NCI-H1417 (cell line): ENCODE data around the gene BIRC5.
"Not testable (repeated sequence)": the region's sequence is repeated elsewhere in the genome, so short reads cannot be mapped to it uniquely, and the experiment has no call there.

Source experiments
- DNase-seq, 3 experiments: peaks; one replicate each; lab custom pipeline; 2025; lab: John Stamatoyannopoulos, UW

Gene BIRC5

DNA sequence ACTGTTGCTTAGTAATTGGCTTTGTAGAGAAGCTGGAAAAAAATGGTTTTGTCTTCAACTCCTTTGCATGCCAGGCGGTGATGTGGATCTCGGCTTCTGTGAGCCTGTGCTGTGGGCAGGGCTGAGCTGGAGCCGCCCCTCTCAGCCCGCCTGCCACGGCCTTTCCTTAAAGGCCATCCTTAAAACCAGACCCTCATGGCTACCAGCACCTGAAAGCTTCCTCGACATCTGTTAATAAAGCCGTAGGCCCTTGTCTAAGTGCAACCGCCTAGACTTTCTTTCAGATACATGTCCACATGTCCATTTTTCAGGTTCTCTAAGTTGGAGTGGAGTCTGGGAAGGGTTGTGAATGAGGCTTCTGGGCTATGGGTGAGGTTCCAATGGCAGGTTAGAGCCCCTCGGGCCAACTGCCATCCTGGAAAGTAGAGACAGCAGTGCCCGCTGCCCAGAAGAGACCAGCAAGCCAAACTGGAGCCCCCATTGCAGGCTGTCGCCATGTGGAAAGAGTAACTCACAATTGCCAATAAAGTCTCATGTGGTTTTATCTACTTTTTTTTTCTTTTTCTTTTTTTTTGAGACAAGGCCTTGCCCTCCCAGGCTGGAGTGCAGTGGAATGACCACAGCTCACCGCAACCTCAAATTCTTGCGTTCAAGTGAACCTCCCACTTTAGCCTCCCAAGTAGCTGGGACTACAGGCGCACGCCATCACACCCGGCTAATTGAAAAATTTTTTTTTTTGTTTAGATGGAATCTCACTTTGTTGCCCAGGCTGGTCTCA lies 11.2 kb downstream of the BIRC5 start:
- DNase-seq, result no peak

DNA sequence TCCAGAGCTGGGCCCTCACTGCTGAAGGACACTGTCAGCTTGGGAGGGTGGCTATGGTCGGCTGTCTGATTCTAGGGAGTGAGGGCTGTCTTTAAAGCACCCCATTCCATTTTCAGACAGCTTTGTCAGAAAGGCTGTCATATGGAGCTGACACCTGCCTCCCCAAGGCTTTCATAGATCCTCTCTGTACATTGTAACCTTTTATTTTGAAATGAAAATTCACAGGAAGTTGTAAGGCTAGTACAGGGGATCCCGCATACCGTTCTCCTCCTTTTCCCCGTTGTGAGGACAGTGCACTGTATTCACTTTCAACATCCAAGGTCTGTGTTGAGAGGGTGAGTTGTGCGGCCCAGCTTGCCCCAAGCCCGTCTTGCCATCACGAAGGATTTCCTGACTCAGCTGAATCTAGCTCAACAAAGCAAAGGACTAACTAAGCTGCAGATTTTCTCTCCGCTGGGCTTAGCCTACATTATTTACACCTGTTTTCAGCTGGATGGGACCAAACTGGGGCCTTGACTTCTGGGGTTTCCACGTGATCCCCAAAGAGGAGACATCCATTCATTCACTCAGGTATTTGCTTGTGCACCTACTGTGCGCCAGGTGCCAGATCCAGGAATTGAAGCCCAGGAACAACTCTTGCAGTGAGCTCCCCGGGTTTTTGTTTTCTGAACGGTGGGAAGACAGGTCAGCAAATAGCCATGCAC lies 12.2 kb downstream of the BIRC5 start:
- DNase-seq, result no peak

GRCh38 chr17:78226759-78227454 lies 12.9 kb downstream of the BIRC5 start:
- no peak for DNase-seq

GRCh38 chr17:78227455-78227916 lies 13.4 kb downstream of the BIRC5 start:
- DNase-seq, result no peak

DNA sequence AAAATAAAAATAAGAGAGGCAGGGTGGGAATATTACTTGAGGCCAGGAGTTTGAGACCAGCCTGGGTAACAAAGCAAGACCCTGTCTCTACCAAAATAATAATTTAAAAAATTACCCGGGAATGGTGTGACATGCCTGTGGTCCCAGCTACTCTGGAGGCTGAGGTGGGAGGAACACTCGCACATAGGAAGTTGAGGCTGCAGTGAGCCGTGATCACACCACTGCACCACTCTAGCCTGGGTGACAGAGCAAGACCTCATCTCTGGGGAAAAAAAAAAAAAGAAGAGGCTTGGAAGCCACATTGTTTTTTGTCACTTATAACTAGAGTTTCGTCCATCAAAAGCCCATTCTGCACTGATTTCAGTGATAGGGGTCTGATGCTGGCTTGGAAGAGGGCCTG lies 14.1 kb downstream of the BIRC5 start:
- DNase-seq, result no peak

DNA sequence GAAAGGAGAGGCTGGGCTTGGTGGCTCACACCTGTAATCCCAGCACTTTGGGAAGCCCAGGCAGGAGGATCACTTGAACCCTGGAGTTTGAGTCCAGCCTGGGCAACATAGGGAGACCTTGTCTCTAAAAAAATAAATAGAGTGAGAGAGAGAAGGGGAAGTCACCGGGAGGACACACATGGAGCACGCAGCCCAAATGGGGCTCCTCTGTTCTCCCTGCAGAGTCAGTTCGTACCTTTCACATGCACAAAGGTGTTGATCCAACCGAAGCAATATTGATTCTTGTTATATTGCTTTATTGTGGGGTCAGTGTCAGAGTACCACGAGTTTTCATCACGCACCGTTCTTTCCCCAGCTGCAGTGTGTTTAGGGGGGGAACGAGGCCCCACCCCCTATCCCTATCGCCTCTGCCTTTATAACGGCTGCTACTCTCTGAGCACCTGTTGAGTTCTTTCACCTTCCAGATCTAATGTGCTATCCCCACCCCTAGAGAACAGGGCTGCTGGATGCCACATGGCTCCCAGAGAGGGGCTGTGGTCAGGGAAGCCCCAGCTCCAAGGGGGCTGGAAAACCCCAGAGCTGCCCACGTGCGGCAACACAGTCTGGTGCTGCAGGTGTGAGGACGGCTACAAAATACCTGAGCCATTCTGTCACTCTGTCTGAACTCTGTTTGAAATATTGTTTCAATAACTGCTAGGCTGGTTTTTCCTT lies 16.4 kb downstream of the BIRC5 start:
- DNase-seq, result no peak

DNA sequence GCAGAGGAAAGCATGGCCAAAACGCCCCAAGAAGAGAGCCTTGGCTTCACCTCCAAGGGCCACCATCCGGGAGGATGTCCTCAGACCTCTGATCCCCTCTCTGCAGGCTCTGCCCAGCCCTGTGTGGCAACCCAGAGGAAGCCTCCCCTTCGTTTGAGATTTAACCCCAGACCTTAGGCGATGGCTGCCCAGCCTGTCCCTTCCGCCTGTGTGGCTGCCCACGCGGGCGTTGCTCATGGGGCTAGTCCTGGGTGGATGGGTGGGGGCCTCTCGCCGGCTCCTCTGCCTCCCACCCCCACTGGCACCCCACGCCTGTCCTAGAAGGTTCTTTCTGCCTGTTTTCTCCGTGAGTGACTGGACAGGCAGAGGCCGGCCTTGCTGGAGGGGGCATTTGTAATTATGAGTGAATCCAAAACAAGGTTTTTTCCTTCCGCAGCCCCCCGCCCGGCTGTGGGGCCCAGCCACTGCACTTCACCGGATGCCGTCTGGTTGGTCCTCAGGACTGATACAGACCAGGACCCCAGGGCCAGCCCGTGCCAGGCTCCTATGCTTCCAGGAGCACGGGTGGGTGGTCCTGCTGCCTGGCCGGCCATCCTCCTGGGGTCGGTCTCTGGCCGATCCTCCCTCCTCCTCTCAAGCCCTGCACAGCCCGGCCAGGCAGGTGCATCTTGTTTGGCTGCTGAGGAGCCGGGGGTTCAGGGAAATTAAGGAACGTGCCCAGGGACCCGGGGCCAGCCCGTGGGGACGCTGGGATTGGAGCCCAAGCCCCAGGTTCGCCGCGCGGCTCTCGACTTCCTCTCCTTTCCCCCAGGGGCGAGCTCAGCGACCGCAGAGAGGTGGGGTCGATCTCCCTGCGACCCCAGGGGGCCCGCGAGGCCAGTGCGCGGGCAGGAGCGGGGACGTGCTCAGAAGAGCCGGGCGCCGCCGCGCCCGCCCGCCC lies 17.2 kb downstream of the BIRC5 start, which contains the start of gene TMEM235:
TMEM235 (plus strand) TSS at position 636 of the 940 bp plus-strand sequence. CDS start 393 bp downstream, outside the sequence.
- DNase-seq, result no peak

DNA sequence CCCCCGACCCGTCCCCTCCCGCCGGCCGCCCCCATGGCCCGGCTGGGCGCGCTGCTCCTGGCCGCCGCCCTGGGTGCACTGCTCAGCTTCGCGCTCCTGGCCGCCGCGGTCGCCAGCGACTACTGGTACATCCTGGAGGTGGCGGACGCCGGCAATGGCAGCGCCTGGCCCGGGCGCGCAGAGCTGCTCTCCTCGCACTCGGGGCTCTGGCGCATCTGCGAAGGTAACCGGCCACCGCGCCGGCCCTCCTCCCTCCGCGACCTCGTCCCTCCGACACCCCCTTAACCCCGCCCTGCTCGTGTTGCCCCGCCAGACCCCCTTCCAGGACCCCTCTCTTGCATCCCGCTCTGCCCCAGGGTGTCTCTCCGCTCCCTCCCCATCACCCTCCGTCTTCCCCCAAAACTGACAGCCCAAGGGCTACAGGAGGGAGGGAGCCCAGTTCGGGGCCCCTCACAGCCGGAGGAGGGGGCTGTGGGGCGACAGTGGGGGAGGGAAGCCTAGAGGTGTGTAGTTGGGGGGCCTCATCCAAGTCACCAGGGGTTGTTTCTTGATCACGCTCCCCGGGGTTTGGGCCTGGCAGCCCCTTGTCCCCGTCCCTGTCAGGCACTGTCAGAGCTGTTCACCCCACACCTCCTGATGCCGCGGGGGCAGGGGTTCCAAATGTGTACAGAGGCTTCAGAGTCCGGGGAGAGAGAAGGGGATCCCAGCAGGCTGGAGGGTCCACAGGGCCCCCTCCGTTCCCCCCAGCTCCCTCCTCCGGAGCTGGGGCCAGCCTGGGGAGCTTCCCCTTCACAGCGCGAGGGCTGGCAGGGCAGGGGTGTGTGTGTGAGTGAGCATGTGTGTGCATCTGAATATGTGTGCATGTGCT lies 18.2 kb downstream of the BIRC5 start:
- no peak for DNase-seq

- no peak for DNase-seq
These were observed 18.8 kb downstream of the BIRC5 start for GRCh38 chr17:78232859-78233173.

DNA sequence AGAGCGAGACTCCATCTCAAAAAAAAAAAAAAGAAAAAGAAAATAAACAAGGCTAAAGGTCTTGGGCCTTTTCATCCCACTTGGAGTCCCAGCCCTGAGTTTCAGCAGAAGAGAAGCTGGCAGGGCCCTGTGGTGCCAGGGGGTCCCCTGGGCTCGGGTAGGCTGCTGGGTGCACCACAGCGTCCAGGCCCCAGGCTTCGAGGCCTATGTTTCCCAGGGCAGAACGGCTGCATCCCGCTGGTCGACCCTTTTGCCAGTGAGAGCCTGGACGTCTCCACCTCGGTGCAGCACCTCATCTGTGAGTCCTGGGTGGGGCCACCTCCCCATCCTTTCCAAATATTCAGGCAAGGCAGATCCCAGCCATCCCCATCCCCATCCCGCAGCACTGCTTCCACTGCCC lies 19.6 kb downstream of the BIRC5 start:
- DNase-seq, result no peak

- DNase-seq, result no peak
These were observed 20.3 kb downstream of the BIRC5 start for GRCh38 chr17:78234261-78234865.

GRCh38 chr17:78235022-78235421 lies 21.0 kb downstream of the BIRC5 start:
- DNase-seq, result not testable (repeated sequence)

DNA sequence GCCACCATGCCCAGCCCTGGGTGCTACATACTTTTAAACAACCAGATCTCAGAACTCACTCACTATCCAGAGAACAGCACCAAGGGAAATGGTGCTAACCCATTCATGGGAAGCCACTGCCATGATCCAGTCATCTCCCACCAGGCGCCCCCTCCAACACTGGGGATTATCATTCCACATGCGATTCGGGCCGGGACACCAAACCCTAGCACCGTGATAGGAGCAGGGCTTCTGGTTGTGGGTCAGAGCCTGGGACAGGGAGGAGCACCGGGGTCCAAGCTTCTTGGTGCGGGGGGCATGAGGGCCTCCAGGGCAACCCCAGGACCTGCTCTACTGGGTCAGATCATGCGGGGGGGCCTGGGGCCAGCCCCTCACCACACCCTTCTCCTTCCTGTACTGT lies 21.8 kb downstream of the BIRC5 start:
- DNase-seq, result no peak

DNA sequence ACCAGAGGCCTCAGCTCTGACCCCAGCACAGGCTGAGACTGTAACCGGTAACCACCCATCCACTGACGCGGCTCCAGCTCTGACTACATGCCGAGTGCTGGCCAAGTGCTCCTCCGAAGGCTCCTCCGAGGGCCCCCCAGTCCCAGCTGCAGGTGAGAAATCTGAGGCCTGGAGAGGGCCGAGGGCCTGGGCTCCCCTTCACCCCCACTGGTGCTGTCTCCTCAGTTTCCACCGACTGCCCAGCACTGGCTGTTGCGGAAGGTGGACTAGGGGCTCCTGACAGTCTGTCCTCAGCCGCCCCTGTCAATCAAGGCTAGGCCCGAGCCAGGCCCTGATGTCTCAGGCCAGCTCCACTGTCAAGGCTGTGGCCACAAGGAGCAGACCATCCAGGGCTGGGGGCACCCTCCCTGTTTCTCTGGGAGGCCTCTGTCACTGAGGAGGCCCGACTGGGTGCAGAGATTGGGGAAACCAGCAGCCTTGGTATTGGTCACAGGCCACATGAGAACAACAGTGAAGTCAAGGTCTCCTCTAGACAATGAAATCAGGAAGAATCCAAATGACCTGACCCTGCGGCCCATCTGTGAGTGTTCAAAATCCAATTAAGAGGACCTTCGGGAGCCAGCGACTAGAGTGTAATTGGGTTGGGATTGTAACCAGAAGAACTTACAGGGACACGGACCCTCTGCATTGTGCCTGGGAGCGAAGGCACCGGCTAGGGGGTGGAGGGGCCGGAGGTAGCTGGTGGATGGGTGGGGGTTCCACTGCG lies 22.5 kb downstream of the BIRC5 start:
- DNase-seq, result no peak

- DNase-seq, result no peak
These were observed 23.5 kb downstream of the BIRC5 start for GRCh38 chr17:78237401-78238012.

- no peak for DNase-seq
These were observed 24.9 kb downstream of the BIRC5 start for GRCh38 chr17:78238823-78239488.

- no peak for DNase-seq
These were observed 25.5 kb downstream of the BIRC5 start for GRCh38 chr17:78239489-78239931.
